GM19238 (cell line): ENCODE data around the gene CUL7.

ENCODE experiments used
- DNase-seq: peaks from one replicate; pipeline ENCODE4 v3.0.0; 2011; ENCODE audit warnings: low spot score; ENCODE audit not compliant: insufficient read length

The CUL7 gene

GRCh38 chr6:43077333-43077809 lies 23.7 kb upstream of the CUL7 start:
- no peak for DNase-seq

- DNase-seq: no peak
These were observed 23.0 kb upstream of the CUL7 start for GRCh38 chr6:43076464-43077332.

- DNase-seq: no peak
These were observed 22.2 kb upstream of the CUL7 start, which contains the start of gene PTK7 for GRCh38 chr6:43075670-43076463. PTK7 (plus strand) TSS chr6:43076314; CDS start chr6:43076489, 175 bp downstream.

- no peak for DNase-seq
These were observed 21.4 kb upstream of the CUL7 start for GRCh38 chr6:43074847-43075669.

- DNase-seq: peak; percentile 66
These were observed 16.5 kb upstream of the CUL7 start for GRCh38 chr6:43070028-43070632.

GRCh38 chr6:43062818-43063217 lies 9.2 kb upstream of the CUL7 start:
- no peak for DNase-seq

GRCh38 chr6:43061861-43062260 lies 8.2 kb upstream of the CUL7 start:
- no peak for DNase-seq

GRCh38 chr6:43060755-43061633 lies 7.3 kb upstream of the CUL7 start:
- no peak for DNase-seq

- no peak for DNase-seq
These were observed 6.5 kb upstream of the CUL7 start for GRCh38 chr6:43060034-43060754.

- peak; percentile 99 for DNase-seq
These were observed 5.8 kb upstream of the CUL7 start, which contains the start of the genes KLC4 and MRPL2 for GRCh38 chr6:43059168-43060033. KLC4 (plus strand) TSS chr6:43059631; CDS start chr6:43061336, 1,705 bp downstream. MRPL2 (minus strand) TSS chr6:43059434; CDS start chr6:43059381, 53 bp downstream.

- no peak for DNase-seq
These were observed 4.9 kb upstream of the CUL7 start for GRCh38 chr6:43058531-43058930.

- DNase-seq: no peak
These were observed 2.3 kb upstream of the CUL7 start for GRCh38 chr6:43055966-43056365.

- no peak for DNase-seq
These were observed 724 bp upstream of the CUL7 start for GRCh38 chr6:43054206-43054943.

GRCh38 chr6:43052842-43053544 lies 658 bp downstream of the CUL7 start:
- DNase-seq: peak; percentile 26

- no peak for DNase-seq
These were observed 1.3 kb downstream of the CUL7 start for GRCh38 chr6:43052225-43052841.

GRCh38 chr6:43050981-43051380 lies 2.7 kb downstream of the CUL7 start:
- no peak for DNase-seq
